Measurements from ENCODE around the gene CASP6. TPM values are rescaled to one million over a fixed set of nuclear protein-coding genes. Genes with fewer than 3 reads are reported as not detected.

Gene CASP6
- total and polyA plus RNA-seq, 2 of the 8 experiments (the other 6 are each of a cell fraction or from before 2014, with no cell fraction given), result 29.5 to 35.1 TPM

DNA sequence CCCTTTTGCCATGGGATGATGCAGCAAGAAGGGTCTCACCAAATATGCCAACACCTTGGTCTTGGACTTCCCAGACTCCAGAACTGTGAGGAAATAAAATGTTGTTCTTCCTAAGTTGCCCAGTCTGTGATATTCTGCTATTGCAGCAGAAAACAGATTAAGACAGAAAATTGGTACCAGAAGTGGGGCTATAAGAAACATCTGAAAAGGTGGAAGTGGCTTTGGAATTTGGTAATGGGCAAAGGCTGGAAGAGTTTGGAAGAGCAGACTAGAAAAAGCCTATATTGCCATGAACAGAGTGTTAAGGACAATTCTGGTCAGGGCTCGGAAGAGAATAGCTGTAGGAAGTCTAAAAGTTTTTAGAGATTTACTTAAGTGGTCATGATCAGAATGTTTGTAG is 27.4 kb downstream of the CASP6 start:
- Histone ChIP-seq H2BK5ac (ENCODE audit: low read depth, low read length) (no peak overlapping the region), H3K14ac (ENCODE audit: insufficient read length) (no peak overlapping the region), H2AFZ (ENCODE audit: low read length) (no peak overlapping the region), H4K91ac (replicated peaks; ENCODE audit: insufficient read length, low read length) (no peak overlapping the region), H4K20me1 (replicated peaks in 1 of 2; ENCODE audit: control insufficient read depth in 1 of 2, insufficient read depth in 2 of 2, low read length in 2 of 2) (no peaks in the 10 kb centered on the region), H3K79me2 (ENCODE audit: control insufficient read depth in 1 of 2, insufficient read depth in 2 of 2, low read length in 2 of 2) (no peaks in the 10 kb centered on the region), H2BK12ac (ENCODE audit: low read depth, low read length) (no peak overlapping the region), H3K27me3 (replicated peaks in 1 of 4; ENCODE audit: control insufficient read depth in 3 of 4, extremely low read depth in 1 of 4, insufficient read depth in 3 of 4, low read length in 3 of 4) (no peaks in the 10 kb centered on the region), H3K23ac (ENCODE audit: insufficient read length) (no peak overlapping the region), H3K4me2 (ENCODE audit: insufficient read depth in 1 of 2, low read depth in 2 of 2, low read length in 2 of 2) (no peak overlapping the region), H3K4me1 (replicated peaks in 1 of 4; ENCODE audit: control insufficient read depth in 3 of 4, insufficient read depth in 4 of 4, low read length in 3 of 4) (no peaks in the 10 kb centered on the region), H2BK120ac (replicated peaks; ENCODE audit: low read depth, low read length) (no peak overlapping the region), H3K23me2 (ENCODE audit: low read depth, low read length) (no peaks in the 10 kb centered on the region; the same call in 1 of the 2 replicates), H3K56ac (replicated peaks; ENCODE audit: insufficient read length, low read depth, low read length) (no peak overlapping the region), H3K79me1 (ENCODE audit: low read depth, low read length) (no peaks in the 10 kb centered on the region), H2BK15ac (ENCODE audit: low read length) (no peak overlapping the region), H3K4me3 (ENCODE audit: extremely low read depth in 1 of 4, insufficient read depth in 2 of 4, low read depth in 3 of 4, low read length in 4 of 4) (no peak overlapping the region), H3K9ac (replicated peaks in 1 of 4; ENCODE audit: extremely low read depth in 1 of 4, low read depth in 3 of 4, low read length in 3 of 4) (no peak overlapping the region), H3K4ac (replicated peaks; ENCODE audit: insufficient read length, low read depth, low read length) (no peak overlapping the region), H3K9me3 (ENCODE audit: insufficient read depth in 2 of 2, low read depth in 1 of 2, low read length in 1 of 2) (peaks cover 3 to 20% of the 10 kb centered on the region in 2 experiments; a peak in 3 of 4 replicates), H3K18ac (ENCODE audit: extremely low read depth, low read length) (no peak overlapping the region), H2BK20ac (ENCODE audit: low read length) (no peak overlapping the region), H3K36me3 (ENCODE audit: control insufficient read depth in 2 of 4, insufficient read depth in 4 of 4, low read length in 3 of 4) (peaks cover 0 to 9% (median 0%) of the 10 kb centered on the region in 4 experiments; a peak in 1 of 8 replicates), H4K8ac (ENCODE audit: extremely low read depth, insufficient read depth, low read length) (no peak overlapping the region), H4K5ac (ENCODE audit: insufficient read length, low read depth, low read length) (no peak overlapping the region), H3K27ac (ENCODE audit: low read depth, low read length) (no peak overlapping the region), H2AK5ac (ENCODE audit: low read depth, low read length) (no peak overlapping the region)
- WGBS, 2 experiments (ENCODE audit: extremely low coverage in 1 of 2, insufficient coverage in 1 of 2, insufficient read length in 1 of 2, insufficient replicate concordance in 2 of 2, low coverage in 1 of 2, low lambda C conversion rate in 2 of 2, missing lambda C conversion rate in 1 of 2), result 93% methylated on average over 1 of the region's 1 CpG; no CpG with 5 or more reads in 1 of the 2 experiments
- ChIA-PET CTCF (ENCODE audit: partially characterized antibody) (interaction anchor here (0.6 kb wide), 1 partner anchor 33 kb away, joined by 3 read pairs; no protein-coding TSS in a partner anchor), POLR2A (ENCODE audit: partially characterized antibody) (no interaction called here)
- DNase-seq (ENCODE audit: low read depth in 1 of 2, low spot score in 2 of 2) (no peak), FAIRE-seq (no peak)
- no peak for TF ChIP-seq TAF1 (IDR thresholded peaks at IDR 0.05; ENCODE audit: low read depth, low read length)
- TF ChIP-seq TEAD4 (IDR thresholded peaks at IDR 0.05; ENCODE audit: low read depth, low read length), result no peak
- TF ChIP-seq KDM4A (IDR thresholded peaks at IDR 0.05; ENCODE audit: low read depth, low read length, severe bottlenecking), result no peak
- TF ChIP-seq EZH2 (IDR thresholded peaks at IDR 0.05; ENCODE audit: low read depth, low read length, severe bottlenecking), result no peak
- TF ChIP-seq MAFK (IDR thresholded peaks at IDR 0.05; ENCODE audit: low read depth, low read length), result no peak
- no peak for TF ChIP-seq SAP30 (IDR thresholded peaks at IDR 0.05; ENCODE audit: insufficient read depth, insufficient replicate concordance, low read length)
